Epithelial cell of proximal tubule (primary cell): ENCODE results near the gene PHC3. TPM values are rescaled to one million over a fixed set of nuclear protein-coding genes. Genes with fewer than 3 reads are reported as not detected.

ENCODE experiments used
- DNase-seq: peaks from one replicate; pipeline ENCODE4 v3.0.0-alpha.2; 2011; ENCODE audit warnings: low read depth
- H3K4me3 ChIP-seq: 2 replicates; pipeline ENCODE4 v1.5.1; 2011; ENCODE audit warnings: low read depth, mild to moderate bottlenecking, low read length
- total RNA-seq: library from RNA; depleted of rRNA; stranded (reverse); fragments of >200 nt; gene quantifications from 2 replicates; pipeline ENCODE4 v1.2.3, GENCODE V29; 2015
- TF ChIP-seq, protein P1 (sequence below): conservative IDR thresholded peaks from 2 replicates; pipeline ENCODE4 v1.5.1; 2012; ENCODE audit warnings: low read depth, mild to moderate bottlenecking, low read length

The PHC3 gene
- total RNA-seq, 1 donor from 2014 or later, result 13.0 TPM

DNA sequence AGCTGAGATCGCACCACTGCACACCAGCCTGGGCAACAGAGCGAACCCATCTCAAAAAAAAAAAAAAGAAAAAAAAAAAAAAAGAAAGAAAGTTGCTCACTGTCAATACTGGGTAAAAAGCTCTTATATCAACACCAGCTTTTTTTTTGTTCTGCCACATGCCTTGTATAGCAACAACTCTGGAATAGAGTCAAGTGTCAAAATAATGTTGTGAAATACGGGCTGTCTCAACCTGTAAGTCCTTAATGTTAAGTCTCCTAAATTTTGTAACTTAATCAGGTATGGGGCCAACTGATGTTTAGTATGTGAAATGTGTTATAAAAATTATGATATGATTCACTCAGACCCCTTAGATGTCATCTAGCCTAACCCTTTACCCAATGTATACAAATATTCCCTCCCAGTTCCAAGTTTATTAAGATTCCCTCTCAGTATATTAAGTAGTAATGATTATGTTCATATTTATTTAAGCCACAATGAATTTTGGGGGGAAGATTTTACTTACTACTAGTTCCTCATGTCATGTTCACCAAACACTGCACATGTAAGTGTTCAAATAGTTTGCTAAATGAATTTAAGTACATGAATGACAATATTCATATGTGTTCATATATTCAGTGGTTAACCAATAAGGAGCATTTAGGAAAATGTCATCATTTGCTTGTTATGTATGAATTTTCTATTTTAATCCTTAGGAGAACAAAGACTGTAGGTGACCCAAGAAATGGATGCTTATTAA is 91.5 kb downstream of the PHC3 start:
- TF ChIP-seq, protein P1, sequence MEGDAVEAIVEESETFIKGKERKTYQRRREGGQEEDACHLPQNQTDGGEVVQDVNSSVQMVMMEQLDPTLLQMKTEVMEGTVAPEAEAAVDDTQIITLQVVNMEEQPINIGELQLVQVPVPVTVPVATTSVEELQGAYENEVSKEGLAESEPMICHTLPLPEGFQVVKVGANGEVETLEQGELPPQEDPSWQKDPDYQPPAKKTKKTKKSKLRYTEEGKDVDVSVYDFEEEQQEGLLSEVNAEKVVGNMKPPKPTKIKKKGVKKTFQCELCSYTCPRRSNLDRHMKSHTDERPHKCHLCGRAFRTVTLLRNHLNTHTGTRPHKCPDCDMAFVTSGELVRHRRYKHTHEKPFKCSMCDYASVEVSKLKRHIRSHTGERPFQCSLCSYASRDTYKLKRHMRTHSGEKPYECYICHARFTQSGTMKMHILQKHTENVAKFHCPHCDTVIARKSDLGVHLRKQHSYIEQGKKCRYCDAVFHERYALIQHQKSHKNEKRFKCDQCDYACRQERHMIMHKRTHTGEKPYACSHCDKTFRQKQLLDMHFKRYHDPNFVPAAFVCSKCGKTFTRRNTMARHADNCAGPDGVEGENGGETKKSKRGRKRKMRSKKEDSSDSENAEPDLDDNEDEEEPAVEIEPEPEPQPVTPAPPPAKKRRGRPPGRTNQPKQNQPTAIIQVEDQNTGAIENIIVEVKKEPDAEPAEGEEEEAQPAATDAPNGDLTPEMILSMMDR, result no peak
- no peak overlapping the region for H3K4me3 ChIP-seq
- no peak for DNase-seq

DNA sequence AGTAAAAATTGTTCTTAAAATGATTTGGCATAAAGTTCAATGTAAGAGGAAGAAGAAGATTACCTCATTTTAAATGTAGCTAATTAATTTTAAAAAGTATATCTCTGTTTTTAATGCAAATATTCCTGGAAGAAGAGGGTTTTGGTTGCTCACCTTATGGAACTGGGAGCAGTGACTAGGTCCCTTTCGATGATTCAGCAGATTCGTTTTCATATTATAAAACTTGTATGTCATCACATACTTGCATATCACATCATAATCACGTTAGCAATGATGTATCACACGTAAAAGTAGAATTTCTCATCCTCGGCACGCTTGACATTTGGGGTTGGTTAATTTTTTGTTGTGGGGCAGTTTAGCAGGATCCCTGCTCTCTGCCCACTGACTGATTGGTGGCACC is 96.1 kb downstream of the PHC3 start:
- TF ChIP-seq, protein P1, result no peak
- DNase-seq, result no peak
- H3K4me3 ChIP-seq, result no peak overlapping the region

DNA sequence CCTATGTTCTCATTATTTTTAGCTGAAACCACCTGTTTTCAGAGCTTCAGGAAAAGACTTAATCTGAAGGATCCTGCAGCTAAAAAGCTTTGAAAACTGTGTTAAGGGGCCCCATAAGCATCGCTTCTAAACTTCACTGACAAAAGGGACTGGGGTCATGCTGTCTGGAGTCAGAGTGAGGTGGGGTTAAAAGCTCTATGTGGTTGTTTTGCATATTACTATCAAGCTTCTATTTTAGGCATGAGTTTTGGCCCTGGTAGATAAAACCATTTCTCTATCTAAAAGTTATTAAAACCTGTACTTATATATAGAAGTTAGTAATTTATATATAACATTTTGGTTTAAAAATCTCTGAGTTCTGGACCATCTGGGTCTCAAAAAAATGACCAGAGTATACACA is 98.2 kb downstream of the PHC3 start:
- H3K4me3 ChIP-seq, result no peak overlapping the region
- DNase-seq, result no peak
- TF ChIP-seq, protein P1, result no peak

DNA sequence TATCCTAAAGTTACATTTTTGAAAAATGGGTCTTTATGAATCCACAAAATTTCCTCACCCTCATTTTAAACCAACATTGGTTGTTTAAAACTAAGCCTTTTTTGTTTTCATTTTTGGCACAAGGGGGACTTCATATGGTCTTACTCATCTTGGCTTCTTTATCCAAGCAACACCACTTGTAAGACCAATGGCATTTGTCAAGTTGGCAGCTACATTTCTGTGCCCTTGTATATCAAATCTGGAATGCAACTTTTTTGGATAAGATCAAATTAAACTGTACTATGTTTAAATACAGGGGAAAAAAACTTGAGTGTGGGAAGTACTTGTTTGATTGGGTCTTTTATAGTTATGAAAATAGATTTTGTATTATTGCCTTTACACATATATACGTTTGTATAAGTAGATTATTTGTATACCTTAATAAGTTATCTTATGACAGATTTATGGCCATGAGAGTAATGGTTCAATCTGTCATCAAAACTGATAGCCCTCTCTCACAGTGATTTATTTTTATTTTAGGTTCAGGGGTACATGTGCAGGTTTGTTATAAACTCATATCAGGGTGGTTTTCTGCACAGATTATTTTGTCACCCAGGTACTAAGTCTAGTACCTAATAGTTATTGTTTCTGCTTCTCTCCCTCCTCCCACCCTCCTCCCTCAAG is 100.3 kb downstream of the PHC3 start:
- no peak overlapping the region for H3K4me3 ChIP-seq
- no peak for DNase-seq
- TF ChIP-seq, protein P1, result no peak

DNA sequence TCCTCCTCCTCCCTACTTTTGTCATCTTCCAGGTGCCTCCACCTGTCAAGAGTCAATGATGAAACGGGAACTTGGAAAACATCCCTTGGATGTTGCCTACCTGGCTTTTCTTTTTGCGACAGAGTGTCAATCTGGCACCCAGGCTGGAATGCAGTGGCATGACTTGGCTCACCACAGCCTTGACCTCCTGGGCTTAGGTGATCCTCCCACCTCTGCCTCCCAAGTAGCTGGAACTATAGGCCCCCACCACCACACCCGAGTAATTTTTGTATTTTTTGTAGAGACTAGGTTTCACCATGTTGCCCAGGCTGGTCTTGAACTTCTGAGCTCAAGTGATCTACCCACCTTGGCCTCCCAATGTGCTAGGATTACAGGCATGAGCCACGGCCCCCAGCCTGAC is 100.9 kb downstream of the PHC3 start:
- no peak for DNase-seq
- H3K4me3 ChIP-seq, result no peak overlapping the region
- TF ChIP-seq, protein P1, result no peak

DNA sequence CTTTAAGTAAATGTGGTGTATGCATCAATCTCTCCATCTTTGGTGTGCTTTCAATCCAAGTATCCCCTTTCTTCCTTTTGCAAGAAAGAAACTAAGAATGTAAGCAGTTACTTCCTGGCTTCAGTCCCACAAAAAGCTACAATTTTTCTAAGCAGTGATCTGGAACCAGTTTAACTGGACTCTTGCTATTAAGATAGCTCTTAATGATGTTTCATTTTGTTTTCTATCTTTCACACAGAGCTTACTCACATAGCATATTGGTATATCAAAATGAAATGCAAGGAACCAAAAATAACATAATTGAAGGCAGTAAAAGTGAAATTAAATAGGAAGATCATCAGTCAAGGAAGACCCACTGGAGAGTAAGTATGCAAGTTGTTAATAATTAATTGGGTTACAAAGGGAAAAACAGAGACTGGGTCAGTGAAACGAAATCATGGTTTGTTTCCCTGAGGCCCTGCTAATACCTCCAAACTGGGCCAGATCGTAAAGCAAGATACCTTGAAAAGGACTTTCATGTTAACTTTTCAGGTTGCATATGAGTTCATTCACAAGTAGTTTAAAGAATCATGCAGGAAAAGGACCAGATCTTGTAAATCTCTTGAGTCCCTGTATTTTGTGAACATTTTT is 101.9 kb downstream of the PHC3 start:
- TF ChIP-seq, protein P1, result no peak
- peak overlapping the region; percentile 0 for H3K4me3 ChIP-seq

More for the DNA sequence above, 101.9 kb downstream of the PHC3 start:
- peak; percentile 66 for DNase-seq
